Hepatocyte (in vitro differentiated cells): ENCODE measurements around the gene DNAJC15.

Experiments used
- EZH2 ChIP-seq: fragments of 200-600 bp; sonication (generic); IDR thresholded peaks from 2 replicates; pipeline ENCODE4 v1.6.1; 2016; ENCODE audit warnings: antibody characterized with exemption, mild to moderate bottlenecking, borderline replicate concordance
- EZH2phosphoT487 ChIP-seq: fragments of 200-600 bp; sonication (generic); IDR thresholded peaks from one replicate; pipeline ENCODE4 v1.6.1; 2018; ENCODE audit warnings: antibody characterized with exemption, mild to moderate bottlenecking, low read depth, moderate library complexity; ENCODE audit not compliant: unreplicated experiment, severe bottlenecking
- TF ChIP-seq, protein P1 (sequence below): fragments of 200-600 bp; sonication (generic); IDR thresholded peaks from 2 replicates; pipeline ENCODE4 v1.5.1; 2016; ENCODE audit warnings: antibody characterized with exemption, mild to moderate bottlenecking; ENCODE audit not compliant: poor library complexity

DNA sequence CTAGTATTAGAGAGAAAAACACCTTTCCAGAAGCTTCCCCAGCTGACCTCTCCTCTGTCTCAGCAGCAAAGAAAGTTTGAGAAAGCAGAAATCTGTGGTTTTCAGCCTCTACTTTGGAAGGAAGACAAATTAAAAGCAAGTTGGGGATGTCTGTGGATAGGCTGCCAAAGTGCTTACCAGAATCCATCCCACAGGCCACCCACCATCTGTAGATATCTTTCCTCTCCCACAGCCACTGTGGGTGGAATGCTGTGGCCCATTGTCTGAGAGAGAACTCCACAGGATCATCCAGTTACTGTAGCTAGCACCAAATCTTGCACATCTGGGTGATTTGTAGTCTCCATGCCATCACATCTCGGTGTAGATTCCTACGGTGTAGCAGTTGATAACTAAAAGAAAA, 133.5 kb downstream of the DNAJC15 start:
- TF ChIP-seq, protein P1, sequence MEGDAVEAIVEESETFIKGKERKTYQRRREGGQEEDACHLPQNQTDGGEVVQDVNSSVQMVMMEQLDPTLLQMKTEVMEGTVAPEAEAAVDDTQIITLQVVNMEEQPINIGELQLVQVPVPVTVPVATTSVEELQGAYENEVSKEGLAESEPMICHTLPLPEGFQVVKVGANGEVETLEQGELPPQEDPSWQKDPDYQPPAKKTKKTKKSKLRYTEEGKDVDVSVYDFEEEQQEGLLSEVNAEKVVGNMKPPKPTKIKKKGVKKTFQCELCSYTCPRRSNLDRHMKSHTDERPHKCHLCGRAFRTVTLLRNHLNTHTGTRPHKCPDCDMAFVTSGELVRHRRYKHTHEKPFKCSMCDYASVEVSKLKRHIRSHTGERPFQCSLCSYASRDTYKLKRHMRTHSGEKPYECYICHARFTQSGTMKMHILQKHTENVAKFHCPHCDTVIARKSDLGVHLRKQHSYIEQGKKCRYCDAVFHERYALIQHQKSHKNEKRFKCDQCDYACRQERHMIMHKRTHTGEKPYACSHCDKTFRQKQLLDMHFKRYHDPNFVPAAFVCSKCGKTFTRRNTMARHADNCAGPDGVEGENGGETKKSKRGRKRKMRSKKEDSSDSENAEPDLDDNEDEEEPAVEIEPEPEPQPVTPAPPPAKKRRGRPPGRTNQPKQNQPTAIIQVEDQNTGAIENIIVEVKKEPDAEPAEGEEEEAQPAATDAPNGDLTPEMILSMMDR, result no peak
- TF ChIP-seq EZH2 (no peak), EZH2phosphoT487 (no peak)
